K562 (cell line): Measurements from ENCODE around the gene ANK2. TPM values are rescaled to one million over a fixed set of nuclear protein-coding genes. Genes with fewer than 3 reads are reported as not detected.

Experiments used
- ATAC-seq: fragments of 200-7000 bp; cut with Tn5 transposase; 3 replicates; pipeline ENCODE4 v1.9.1; 2020; ENCODE audit warnings: moderate library complexity
- BruUV-seq: library from RNA; stranded (reverse); fragments of 400-500 nt; replicated peaks from 2 replicates; lab custom pipeline; 2021; lab: Mats Ljungman, UMichigan
- CTCF ChIA-PET: fragments of 300-600 bp; formaldehyde crosslinking; extraction: SDS; loops from one replicate; lab custom pipeline; 2021; ENCODE audit warnings: low intra/inter-chr PET ratio; lab: Yijun Ruan, JAX
- POLR2A ChIA-PET: fragments of 300-600, 350-650 bp; sonication (Branson Sonifier 250); formaldehyde crosslinking; extraction: SDS; loops from one replicate; lab custom pipeline; 2021; ENCODE audit warnings: antibody characterized with exemption, inconsistent platforms; lab: Yijun Ruan, JAX
- DNase-seq, 4 experiments: peaks; one replicate each; pipeline versions ENCODE4 v3.0.0 to v3.0.0-alpha.2; 2011 to 2018; ENCODE audit warnings: low spot score in 3 of 4, mixed read lengths in 3 of 4; ENCODE audit errors: extremely low read depth in 1 of 4
- FAIRE-seq: peaks from 2 replicates; lab custom pipeline; 2011; peaks lifted over from hg19 to GRCh38; lab: Jason Lieb, UNC
- H2AFZ ChIP-seq: 2 replicates; pipeline ENCODE4 v1.6.0; 2011; ENCODE audit warnings: low read depth, low read length, control low read depth, inconsistent platforms
- H3K27ac ChIP-seq: fragments of 200-600 bp; 3 replicates; pipeline ENCODE4 v1.8.0; 2011; ENCODE audit warnings: low read depth, mild to moderate bottlenecking, control low read depth, inconsistent platforms, low read length, moderate library complexity, mixed read lengths; ENCODE audit errors: extremely low read depth
- H3K27me3 ChIP-seq, 2 experiments: fragments of 300-600 bp in 1 of 2; 2 replicates in 1 of 2; 3 replicates in 1 of 2; pipeline versions ENCODE4 v1.6.0 to v1.8.0; 2011; ENCODE audit warnings: inconsistent platforms in 2 of 2, low read length in 2 of 2, mild to moderate bottlenecking in 1 of 2, mixed read lengths in 1 of 2, moderate library complexity in 1 of 2; ENCODE audit not compliant: control insufficient read depth in 2 of 2, insufficient read depth in 2 of 2
- H3K36me3 ChIP-seq: fragments of 300-600 bp; 3 replicates; pipeline ENCODE4 v1.8.0; 2011; ENCODE audit warnings: mild to moderate bottlenecking, low read length, inconsistent platforms; ENCODE audit not compliant: control insufficient read depth, insufficient read depth
- H3K4me1 ChIP-seq, 2 experiments: fragments of 200-600 bp in 1 of 2; replicated peaks in 1 of 2; 2 replicates in 1 of 2; 3 replicates in 1 of 2; pipeline versions ENCODE4 v1.5.1 to v1.8.0; 2011; ENCODE audit warnings: inconsistent platforms in 2 of 2, low read length in 2 of 2, mild to moderate bottlenecking in 1 of 2, mixed read lengths in 1 of 2, moderate library complexity in 1 of 2; ENCODE audit not compliant: control insufficient read depth in 2 of 2, insufficient read depth in 2 of 2
- H3K4me2 ChIP-seq: 2 replicates; pipeline ENCODE4 v1.6.1; 2011; ENCODE audit warnings: low read length, control low read depth, inconsistent platforms, mixed read lengths; ENCODE audit not compliant: insufficient read depth
- H3K4me3 ChIP-seq: fragments of 200-600 bp; sonication (generic), shearing (Covaris generic); 2 replicates; pipeline ENCODE4 v1.5.1; 2016; ENCODE audit warnings: control low read depth, inconsistent platforms
- H3K79me2 ChIP-seq: fragments of 200-600 bp; 3 replicates; pipeline ENCODE4 v1.8.0; 2011; ENCODE audit warnings: low read length, inconsistent platforms; ENCODE audit not compliant: control insufficient read depth, insufficient read depth
- H3K9ac ChIP-seq, 2 experiments: 2 replicates each; pipeline versions ENCODE4 v1.6.0 to v1.6.1; 2011; ENCODE audit warnings: low read depth in 2 of 2, low read length in 2 of 2, control low read depth in 1 of 2, inconsistent platforms in 1 of 2, mild to moderate bottlenecking in 1 of 2, mixed read lengths in 1 of 2; ENCODE audit not compliant: insufficient read depth in 1 of 2
- H3K9me1 ChIP-seq: one replicate; pipeline ENCODE4 v1.6.0; 2011; ENCODE audit warnings: inconsistent platforms, mild to moderate bottlenecking, low read length, moderate library complexity; ENCODE audit not compliant: control insufficient read depth, insufficient read depth
- H3K9me3 ChIP-seq: replicated peaks from 2 replicates; pipeline ENCODE4 v1.5.1; 2011; ENCODE audit warnings: low read depth, low read length, inconsistent platforms; ENCODE audit not compliant: control insufficient read depth, insufficient read depth
- H4K20me1 ChIP-seq: replicated peaks from 2 replicates; pipeline ENCODE4 v1.6.1; 2011; ENCODE audit warnings: low read length, inconsistent platforms, mixed read lengths; ENCODE audit not compliant: control insufficient read depth, insufficient read depth
- ELF4 ChIP-seq: fragments of 450-650 bp; formaldehyde crosslinking; IDR thresholded peaks from 2 replicates; pipeline ENCODE4 v1.4.0; 2022; ENCODE audit warnings: missing genetic modification characterization
- GATAD2B ChIP-seq: fragments of 450-650 bp; IDR thresholded peaks from 2 replicates; pipeline ENCODE4 v1.6.1; 2017; ENCODE audit warnings: mild to moderate bottlenecking, borderline replicate concordance
- PML ChIP-seq: IDR thresholded peaks from 2 replicates; pipeline ENCODE4 v1.6.1; 2012; ENCODE audit warnings: low read length, inconsistent platforms
- PRMT5 ChIP-seq: sonication (generic); formaldehyde crosslinking; IDR thresholded peaks from 2 replicates; pipeline ENCODE4 v1.5.0; 2020; ENCODE audit warnings: missing genetic modification reagents
- ZBTB17 ChIP-seq: fragments of 450-650 bp; formaldehyde crosslinking; IDR thresholded peaks from 2 replicates; pipeline ENCODE4 v1.4.0; 2020; ENCODE audit warnings: mild to moderate bottlenecking
- ZBTB43 ChIP-seq: sonication (generic); formaldehyde crosslinking; IDR thresholded peaks from 2 replicates; pipeline ENCODE4 v1.8.0; 2023; ENCODE audit warnings: mild to moderate bottlenecking, missing genetic modification reagents
- ZNF133 ChIP-seq: fragments of 250-450 bp; sonication (Bioruptor Pico); IDR thresholded peaks from 2 replicates; pipeline ENCODE4 v1.4.0; 2020; ENCODE audit warnings: mild to moderate bottlenecking
- ZNF586 ChIP-seq: fragments of 450-650 bp; formaldehyde crosslinking; conservative IDR thresholded peaks from 2 replicates; pipeline ENCODE4 v1.4.0; 2020; ENCODE audit warnings: mild to moderate bottlenecking, moderate library complexity
- WGBS: fragments of 100-300 bp; shearing (Covaris generic); methylation state at CpG from one replicate; pipeline ENCODE4 v1.1.6; 2016; ENCODE audit warnings: low coverage, mixed read lengths; ENCODE audit not compliant: insufficient coverage; ENCODE audit errors: missing lambda C conversion rate; 5-methylcytosine and 5-hydroxymethylcytosine counted together
- in situ Hi-C: fragments of 300-500 bp; cut with MboI; formaldehyde crosslinking; loops from 4 replicates; pipeline ENCODE4 v1.15.0; 2018; ENCODE audit warnings: inconsistent platforms, mixed read lengths
- intact Hi-C: fragments of 100-400 bp; cut with micrococcal nuclease; formaldehyde crosslinking; loops from 2 replicates; pipeline ENCODE4 v1.14.2; 2022
- polyA plus RNA-seq, 8 experiments: library from polyadenylated mRNA; depleted of rRNA in 4 of 8; stranded (reverse) in 5 of 8; unstranded in 3 of 8; fragments of >200 nt; fragmentation: Nextera tagmentation in 2 of 8; fragmentation: Illumina TruSeq in 1 of 8; extraction: Ambion mirVana in 2 of 8; extraction: Trizol in 1 of 8; gene quantifications; 2 replicates each; pipeline versions ENCODE4 v1.2.1 to v1.2.3, GENCODE V29; 2011 to 2014; ENCODE audit warnings: inconsistent platforms in 1 of 8, missing spikeins in 1 of 8
- total RNA-seq, 7 experiments: library from RNA; depleted of rRNA in 6 of 7; stranded (reverse); fragments of >200 nt in 6 of 7; fragmentation: Illumina TruSeq in 2 of 7; extraction: Trizol in 2 of 7; gene quantifications; 2 replicates each; pipeline versions ENCODE4 v1.2.1 to v1.2.3, GENCODE V29; 2011 to 2021; ENCODE audit warnings: low replicate concordance in 1 of 7
- TF ChIP-seq, protein P1 (sequence below): fragments of 450-650 bp; IDR thresholded peaks from 2 replicates; pipeline ENCODE4 v1.6.1; 2016; ENCODE audit warnings: mild to moderate bottlenecking, moderate library complexity

The ANK2 gene
- total and polyA plus RNA-seq, 9 of the 15 experiments (the other 6 are each of a cell fraction or from before 2014, with no cell fraction given): 0.07 to 0.24 TPM; not detected in 7

DNA sequence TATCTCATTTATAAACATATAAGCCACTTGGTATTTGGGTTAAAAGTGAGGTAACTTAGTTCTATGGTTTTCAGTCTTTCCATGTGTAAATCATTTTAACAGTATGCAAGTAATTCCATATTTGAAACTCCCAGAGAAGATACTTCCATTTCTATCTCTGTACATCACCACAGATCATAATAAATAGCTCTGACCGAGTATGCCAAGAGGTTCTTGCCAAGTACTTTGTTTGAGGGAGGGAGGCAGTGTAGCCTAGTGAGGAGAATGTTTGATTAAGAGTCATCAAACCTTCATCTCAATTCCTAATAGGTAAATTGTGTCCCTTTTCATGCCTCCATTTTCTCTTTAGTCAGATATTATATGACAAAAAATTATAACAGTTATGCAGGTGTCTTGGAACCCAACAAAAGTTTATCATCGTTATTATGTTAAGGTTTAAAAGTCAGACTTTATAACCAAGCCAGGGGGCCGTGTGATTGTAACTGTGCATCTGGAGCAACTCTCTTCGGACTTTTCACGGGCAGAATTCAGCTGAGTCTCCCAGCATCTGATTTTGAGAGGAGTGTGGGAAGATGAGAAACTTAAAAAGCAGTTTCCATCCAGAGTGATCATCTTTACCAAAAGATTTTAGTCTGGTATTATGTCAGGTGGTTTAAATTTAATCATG lies 123.8 kb downstream of the ANK2 start (continued):
- no peak for TF ChIP-seq ELF4 (CRISPR knock-in tag)
- TF ChIP-seq ZBTB43: no peak

GRCh38 chr4:113173793-113174264 lies 124.4 kb downstream of the ANK2 start:
- FAIRE-seq (no peak), DNase-seq (no peak), ATAC-seq (no peak)
- no peak overlapping the region for H3K9ac ChIP-seq
- no peaks in the 10 kb centered on the region for H3K36me3 ChIP-seq
- H3K27me3 ChIP-seq: no peaks in the 10 kb centered on the region
- no peaks in the 10 kb centered on the region for H4K20me1 ChIP-seq
- no peaks in the 10 kb centered on the region for H3K9me3 ChIP-seq
- no peak overlapping the region for H2AFZ ChIP-seq
- no peaks in the 10 kb centered on the region for H3K9me1 ChIP-seq
- ChIA-PET CTCF (interaction anchor here (0.6 kb wide), 1 partner anchor 720 kb away, joined by 4 read pairs; no protein-coding TSS in a partner anchor), POLR2A (no interaction called here)
- H3K4me2 ChIP-seq: no peak overlapping the region
- intact Hi-C loops (no loop called here), in situ Hi-C loops (no loop called here)
- H3K27ac ChIP-seq: no peak overlapping the region
- H3K4me1 ChIP-seq: no peaks in the 10 kb centered on the region
- 0% methylated on average over 3 of the region's 3 CpGs for WGBS
- no peak overlapping the region for H3K4me3 ChIP-seq
- H3K79me2 ChIP-seq: no peaks in the 10 kb centered on the region
- BruUV-seq: no TSS peak
- TF ChIP-seq GATAD2B (no peak), ZBTB17 (CRISPR knock-in tag) (no peak), PML (no peak), ZNF586 (CRISPR knock-in tag) (no peak), PRMT5 (CRISPR knock-in tag) (no peak), ZNF133 (CRISPR knock-in tag) (no peak)
- TF ChIP-seq, protein P1, sequence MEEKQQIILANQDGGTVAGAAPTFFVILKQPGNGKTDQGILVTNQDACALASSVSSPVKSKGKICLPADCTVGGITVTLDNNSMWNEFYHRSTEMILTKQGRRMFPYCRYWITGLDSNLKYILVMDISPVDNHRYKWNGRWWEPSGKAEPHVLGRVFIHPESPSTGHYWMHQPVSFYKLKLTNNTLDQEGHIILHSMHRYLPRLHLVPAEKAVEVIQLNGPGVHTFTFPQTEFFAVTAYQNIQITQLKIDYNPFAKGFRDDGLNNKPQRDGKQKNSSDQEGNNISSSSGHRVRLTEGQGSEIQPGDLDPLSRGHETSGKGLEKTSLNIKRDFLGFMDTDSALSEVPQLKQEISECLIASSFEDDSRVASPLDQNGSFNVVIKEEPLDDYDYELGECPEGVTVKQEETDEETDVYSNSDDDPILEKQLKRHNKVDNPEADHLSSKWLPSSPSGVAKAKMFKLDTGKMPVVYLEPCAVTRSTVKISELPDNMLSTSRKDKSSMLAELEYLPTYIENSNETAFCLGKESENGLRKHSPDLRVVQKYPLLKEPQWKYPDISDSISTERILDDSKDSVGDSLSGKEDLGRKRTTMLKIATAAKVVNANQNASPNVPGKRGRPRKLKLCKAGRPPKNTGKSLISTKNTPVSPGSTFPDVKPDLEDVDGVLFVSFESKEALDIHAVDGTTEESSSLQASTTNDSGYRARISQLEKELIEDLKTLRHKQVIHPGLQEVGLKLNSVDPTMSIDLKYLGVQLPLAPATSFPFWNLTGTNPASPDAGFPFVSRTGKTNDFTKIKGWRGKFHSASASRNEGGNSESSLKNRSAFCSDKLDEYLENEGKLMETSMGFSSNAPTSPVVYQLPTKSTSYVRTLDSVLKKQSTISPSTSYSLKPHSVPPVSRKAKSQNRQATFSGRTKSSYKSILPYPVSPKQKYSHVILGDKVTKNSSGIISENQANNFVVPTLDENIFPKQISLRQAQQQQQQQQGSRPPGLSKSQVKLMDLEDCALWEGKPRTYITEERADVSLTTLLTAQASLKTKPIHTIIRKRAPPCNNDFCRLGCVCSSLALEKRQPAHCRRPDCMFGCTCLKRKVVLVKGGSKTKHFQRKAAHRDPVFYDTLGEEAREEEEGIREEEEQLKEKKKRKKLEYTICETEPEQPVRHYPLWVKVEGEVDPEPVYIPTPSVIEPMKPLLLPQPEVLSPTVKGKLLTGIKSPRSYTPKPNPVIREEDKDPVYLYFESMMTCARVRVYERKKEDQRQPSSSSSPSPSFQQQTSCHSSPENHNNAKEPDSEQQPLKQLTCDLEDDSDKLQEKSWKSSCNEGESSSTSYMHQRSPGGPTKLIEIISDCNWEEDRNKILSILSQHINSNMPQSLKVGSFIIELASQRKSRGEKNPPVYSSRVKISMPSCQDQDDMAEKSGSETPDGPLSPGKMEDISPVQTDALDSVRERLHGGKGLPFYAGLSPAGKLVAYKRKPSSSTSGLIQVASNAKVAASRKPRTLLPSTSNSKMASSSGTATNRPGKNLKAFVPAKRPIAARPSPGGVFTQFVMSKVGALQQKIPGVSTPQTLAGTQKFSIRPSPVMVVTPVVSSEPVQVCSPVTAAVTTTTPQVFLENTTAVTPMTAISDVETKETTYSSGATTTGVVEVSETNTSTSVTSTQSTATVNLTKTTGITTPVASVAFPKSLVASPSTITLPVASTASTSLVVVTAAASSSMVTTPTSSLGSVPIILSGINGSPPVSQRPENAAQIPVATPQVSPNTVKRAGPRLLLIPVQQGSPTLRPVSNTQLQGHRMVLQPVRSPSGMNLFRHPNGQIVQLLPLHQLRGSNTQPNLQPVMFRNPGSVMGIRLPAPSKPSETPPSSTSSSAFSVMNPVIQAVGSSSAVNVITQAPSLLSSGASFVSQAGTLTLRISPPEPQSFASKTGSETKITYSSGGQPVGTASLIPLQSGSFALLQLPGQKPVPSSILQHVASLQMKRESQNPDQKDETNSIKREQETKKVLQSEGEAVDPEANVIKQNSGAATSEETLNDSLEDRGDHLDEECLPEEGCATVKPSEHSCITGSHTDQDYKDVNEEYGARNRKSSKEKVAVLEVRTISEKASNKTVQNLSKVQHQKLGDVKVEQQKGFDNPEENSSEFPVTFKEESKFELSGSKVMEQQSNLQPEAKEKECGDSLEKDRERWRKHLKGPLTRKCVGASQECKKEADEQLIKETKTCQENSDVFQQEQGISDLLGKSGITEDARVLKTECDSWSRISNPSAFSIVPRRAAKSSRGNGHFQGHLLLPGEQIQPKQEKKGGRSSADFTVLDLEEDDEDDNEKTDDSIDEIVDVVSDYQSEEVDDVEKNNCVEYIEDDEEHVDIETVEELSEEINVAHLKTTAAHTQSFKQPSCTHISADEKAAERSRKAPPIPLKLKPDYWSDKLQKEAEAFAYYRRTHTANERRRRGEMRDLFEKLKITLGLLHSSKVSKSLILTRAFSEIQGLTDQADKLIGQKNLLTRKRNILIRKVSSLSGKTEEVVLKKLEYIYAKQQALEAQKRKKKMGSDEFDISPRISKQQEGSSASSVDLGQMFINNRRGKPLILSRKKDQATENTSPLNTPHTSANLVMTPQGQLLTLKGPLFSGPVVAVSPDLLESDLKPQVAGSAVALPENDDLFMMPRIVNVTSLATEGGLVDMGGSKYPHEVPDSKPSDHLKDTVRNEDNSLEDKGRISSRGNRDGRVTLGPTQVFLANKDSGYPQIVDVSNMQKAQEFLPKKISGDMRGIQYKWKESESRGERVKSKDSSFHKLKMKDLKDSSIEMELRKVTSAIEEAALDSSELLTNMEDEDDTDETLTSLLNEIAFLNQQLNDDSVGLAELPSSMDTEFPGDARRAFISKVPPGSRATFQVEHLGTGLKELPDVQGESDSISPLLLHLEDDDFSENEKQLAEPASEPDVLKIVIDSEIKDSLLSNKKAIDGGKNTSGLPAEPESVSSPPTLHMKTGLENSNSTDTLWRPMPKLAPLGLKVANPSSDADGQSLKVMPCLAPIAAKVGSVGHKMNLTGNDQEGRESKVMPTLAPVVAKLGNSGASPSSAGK: no peak
